Measurements from ENCODE around the gene TEDC2. TPM values are rescaled to one million over a fixed set of nuclear protein-coding genes. Genes with fewer than 3 reads are reported as not detected.

Gene TEDC2
- total and polyA plus RNA-seq, 2 of the 8 experiments (the other 6 are each of a cell fraction or from before 2014, with no cell fraction given): 54.6 to 55.6 TPM

- Histone ChIP-seq H2BK20ac (ENCODE audit: low read length) (no peak overlapping the region), H4K20me1 (replicated peaks in 1 of 2; ENCODE audit: control insufficient read depth in 1 of 2, insufficient read depth in 2 of 2, low read length in 2 of 2) (peaks cover 11 to 17% of the 10 kb centered on the region in 2 experiments), H3K79me1 (ENCODE audit: low read depth, low read length) (0 out of 2 replicates have a peak, but pooled peaks cover 6% of the 10 kb centered on the region), H4K8ac (ENCODE audit: extremely low read depth, insufficient read depth, low read length) (no peak overlapping the region), H3K36me3 (ENCODE audit: control insufficient read depth in 2 of 4, insufficient read depth in 4 of 4, low read length in 3 of 4) (peaks cover 25 to 44% (median 37%) of the 10 kb centered on the region in 4 experiments), H2AK5ac (ENCODE audit: low read depth, low read length) (no peak overlapping the region), H3K23ac (ENCODE audit: insufficient read length) (no peak overlapping the region), H3K4me3 (ENCODE audit: extremely low read depth in 1 of 4, insufficient read depth in 2 of 4, low read depth in 3 of 4, low read length in 4 of 4) (no peak overlapping the region), H2BK15ac (ENCODE audit: low read length) (no peak overlapping the region), H3K18ac (ENCODE audit: extremely low read depth, low read length) (no peak overlapping the region), H3K9me3 (ENCODE audit: insufficient read depth in 2 of 2, low read depth in 1 of 2, low read length in 1 of 2) (no peaks in the 10 kb centered on the region), H3K56ac (replicated peaks; ENCODE audit: insufficient read length, low read depth, low read length) (no peak overlapping the region), H4K91ac (replicated peaks; ENCODE audit: insufficient read length, low read length) (no peak overlapping the region), H3K4ac (replicated peaks; ENCODE audit: insufficient read length, low read depth, low read length) (no peak overlapping the region), H3K23me2 (ENCODE audit: low read depth, low read length) (peaks cover 12% of the 10 kb centered on the region; the same call in 1 of the 2 replicates), H3K9ac (replicated peaks in 1 of 4; ENCODE audit: extremely low read depth in 1 of 4, low read depth in 3 of 4, low read length in 3 of 4) (no peak overlapping the region), H3K4me2 (ENCODE audit: insufficient read depth in 1 of 2, low read depth in 2 of 2, low read length in 2 of 2) (no peak overlapping the region), H3K14ac (ENCODE audit: insufficient read length) (no peak overlapping the region), H4K5ac (ENCODE audit: insufficient read length, low read depth, low read length) (no peak overlapping the region), H2AFZ (ENCODE audit: low read length) (no peak overlapping the region), H3K4me1 (replicated peaks in 1 of 4; ENCODE audit: control insufficient read depth in 3 of 4, insufficient read depth in 4 of 4, low read length in 3 of 4) (peaks cover 0 to 13% (median 6%) of the 10 kb centered on the region in 4 experiments; a peak in 5 of 7 replicates), H3K27me3 (replicated peaks in 1 of 4; ENCODE audit: control insufficient read depth in 3 of 4, extremely low read depth in 1 of 4, insufficient read depth in 3 of 4, low read length in 3 of 4) (peaks cover 0 to 9% (median 2%) of the 10 kb centered on the region in 4 experiments; a peak in 2 of 7 replicates), H2BK12ac (ENCODE audit: low read depth, low read length) (no peak overlapping the region), H3K79me2 (ENCODE audit: control insufficient read depth in 1 of 2, insufficient read depth in 2 of 2, low read length in 2 of 2) (peaks cover 0 to 15% of the 10 kb centered on the region in 2 experiments; a peak in 2 of 4 replicates), H3K27ac (ENCODE audit: low read depth, low read length) (no peak overlapping the region), H2BK5ac (ENCODE audit: low read depth, low read length) (no peak overlapping the region), H2BK120ac (replicated peaks; ENCODE audit: low read depth, low read length) (no peak overlapping the region)
- FAIRE-seq (no peak), DNase-seq (ENCODE audit: low read depth in 1 of 2, low spot score in 2 of 2) (no peak)
- CTCF ChIA-PET (ENCODE audit: partially characterized antibody): interaction anchor here (0.5 kb wide), 1 partner anchor 89 kb away, joined by 3 read pairs; no protein-coding TSS in a partner anchor
- WGBS, 2 experiments (ENCODE audit: extremely low coverage in 1 of 2, insufficient coverage in 1 of 2, insufficient read length in 1 of 2, insufficient replicate concordance in 2 of 2, low coverage in 1 of 2, low lambda C conversion rate in 2 of 2, missing lambda C conversion rate in 1 of 2): 93% methylated on average over 6 of the region's 6 CpGs; no CpG with 5 or more reads in 1 of the 2 experiments
- POLR2A ChIA-PET (ENCODE audit: partially characterized antibody): interaction anchor here (0.7 to 1.4 kb wide), 2 partner anchors 181 to 220 kb away, joined by 3 read pairs; partner anchors contain the start of gene ECI1
- no peak for TF ChIP-seq SIX5 (IDR thresholded peaks at IDR 0.05; ENCODE audit: low read depth, low read length)
- no peak for TF ChIP-seq CHD2 (IDR thresholded peaks at IDR 0.05; ENCODE audit: low read length)
- no peak for TF ChIP-seq KDM5A (IDR thresholded peaks at IDR 0.05; ENCODE audit: low read length)
- TF ChIP-seq JUND (IDR thresholded peaks at IDR 0.05; ENCODE audit: low read length): no peak
- no peak for TF ChIP-seq EGR1 (IDR thresholded peaks at IDR 0.05; ENCODE audit: borderline replicate concordance, low read depth, low read length)
- no peak for TF ChIP-seq BCL11A (IDR thresholded peaks at IDR 0.05; ENCODE audit: low read depth in 2 of 2, low read length in 2 of 2)
- TF ChIP-seq ATF2 (IDR thresholded peaks at IDR 0.05; ENCODE audit: low read length): no peak
- no peak for TF ChIP-seq EP300 (IDR thresholded peaks at IDR 0.05; ENCODE audit: borderline replicate concordance in 1 of 2, low read depth in 2 of 2, low read length in 2 of 2)
- TF ChIP-seq FOSL1 (IDR thresholded peaks at IDR 0.05; ENCODE audit: insufficient read depth, low read depth, low read length): no peak
- no peak for TF ChIP-seq CEBPB (IDR thresholded peaks at IDR 0.05; ENCODE audit: low read depth, low read length)
- no peak for TF ChIP-seq TAF1 (IDR thresholded peaks at IDR 0.05; ENCODE audit: low read depth, low read length)
- TF ChIP-seq CREB1 (IDR thresholded peaks at IDR 0.05): no peak
Measured at GRCh38 chr16:2432286-2432685, 27.6 kb upstream of the TEDC2 start.
